DND-41 (cell line): ENCODE measurements around the gene NEBL.

ENCODE experiments used
- ATAC-seq: fragments of 200-7000 bp; cut with Tn5 transposase; 3 replicates; pipeline ENCODE4 v1.9.1; 2021; ENCODE audit warnings: low read depth; ENCODE audit not compliant: insufficient read depth
- DNase-seq: peaks from one replicate; pipeline ENCODE4 v3.0.0-alpha.2; 2020
- H2AFZ ChIP-seq: 2 replicates; pipeline ENCODE4 v1.6.0; 2012; ENCODE audit warnings: low read depth, low read length
- H3K27ac ChIP-seq: 2 replicates; pipeline ENCODE4 v1.5.1; 2012; ENCODE audit warnings: low read length, inconsistent platforms
- H3K27me3 ChIP-seq: fragments of 200-600 bp; sonication (generic); 2 replicates; pipeline ENCODE4 v1.6.0; 2012; ENCODE audit warnings: low read length, mild to moderate bottlenecking, inconsistent platforms; ENCODE audit not compliant: insufficient read depth, poor library complexity
- H3K36me3 ChIP-seq: 2 replicates; pipeline ENCODE4 v1.5.1; 2012; ENCODE audit warnings: low read length, inconsistent platforms; ENCODE audit not compliant: insufficient read depth
- H3K4me1 ChIP-seq: 2 replicates; pipeline ENCODE4 v1.5.1; 2012; ENCODE audit warnings: mild to moderate bottlenecking, low read length; ENCODE audit not compliant: insufficient read depth
- H3K4me2 ChIP-seq: 2 replicates; pipeline ENCODE4 v1.6.0; 2012; ENCODE audit warnings: mild to moderate bottlenecking, moderate library complexity, low read length, inconsistent platforms; ENCODE audit not compliant: insufficient read depth
- H3K4me3 ChIP-seq, 2 experiments: fragments of 200-600 bp in 1 of 2; shearing (Covaris generic) in 1 of 2; 2 replicates each; pipeline ENCODE4 v1.5.1; 2012 to 2016; ENCODE audit warnings: inconsistent platforms in 2 of 2, low read length in 2 of 2, mild to moderate bottlenecking in 2 of 2, low read depth in 1 of 2, moderate library complexity in 1 of 2
- H3K79me2 ChIP-seq: 2 replicates; pipeline ENCODE4 v1.6.0; 2012; ENCODE audit warnings: low read length, inconsistent platforms; ENCODE audit not compliant: insufficient read depth
- H3K9ac ChIP-seq: 2 replicates; pipeline ENCODE4 v1.6.0; 2012; ENCODE audit warnings: low read depth, mild to moderate bottlenecking, inconsistent platforms, low read length, moderate library complexity
- H3K9me3 ChIP-seq: 2 replicates; pipeline ENCODE4 v1.5.1; 2012; ENCODE audit warnings: low read length, moderate library complexity, mild to moderate bottlenecking, inconsistent platforms; ENCODE audit not compliant: insufficient read depth, severe bottlenecking
- H4K20me1 ChIP-seq: 2 replicates; pipeline ENCODE4 v1.6.0; 2012; ENCODE audit warnings: low read length; ENCODE audit not compliant: insufficient read depth
- EZH2 ChIP-seq: IDR thresholded peaks from 3 replicates; pipeline ENCODE4 v1.6.1; 2012; ENCODE audit warnings: borderline replicate concordance, low read depth, mild to moderate bottlenecking, moderate library complexity, low read length, inconsistent platforms; ENCODE audit not compliant: severe bottlenecking
- TF ChIP-seq, protein P1 (sequence below): IDR thresholded peaks from 2 replicates; pipeline ENCODE4 v1.5.1; 2012; ENCODE audit warnings: borderline replicate concordance, low read length, moderate library complexity, mild to moderate bottlenecking; ENCODE audit not compliant: poor library complexity, severe bottlenecking; ENCODE audit errors: extremely low read depth

Gene NEBL

DNA sequence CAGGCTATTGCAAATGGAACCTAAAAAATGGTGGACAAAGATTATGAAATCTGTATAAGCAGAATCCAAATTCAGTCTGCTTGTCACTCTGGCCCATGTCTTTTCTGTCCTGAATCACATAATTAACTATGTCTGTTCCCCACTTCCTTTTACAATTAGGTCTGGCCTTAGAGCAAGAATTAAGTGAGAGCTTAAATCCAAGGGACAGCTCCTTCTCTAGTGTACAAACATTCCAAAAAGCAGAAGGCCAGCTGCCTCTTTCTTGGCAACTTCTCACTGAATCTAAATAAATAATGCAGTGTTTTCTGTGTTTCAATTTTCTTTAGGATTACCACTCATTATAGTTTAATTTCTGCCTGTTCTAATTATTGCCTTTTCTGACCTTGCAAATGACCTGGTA lies 39.3 kb upstream of the NEBL start:
- H3K4me2 ChIP-seq, result no peak overlapping the region
- DNase-seq (no peak), ATAC-seq (no peak)
- H3K4me1 ChIP-seq, result no peaks in the 10 kb centered on the region
- no peak overlapping the region for H3K27ac ChIP-seq
- H3K79me2 ChIP-seq, result no peaks in the 10 kb centered on the region
- H3K27me3 ChIP-seq, result no peaks in the 10 kb centered on the region
- H4K20me1 ChIP-seq, result no peaks in the 10 kb centered on the region
- TF ChIP-seq EZH2, result no peak
- TF ChIP-seq, protein P1, sequence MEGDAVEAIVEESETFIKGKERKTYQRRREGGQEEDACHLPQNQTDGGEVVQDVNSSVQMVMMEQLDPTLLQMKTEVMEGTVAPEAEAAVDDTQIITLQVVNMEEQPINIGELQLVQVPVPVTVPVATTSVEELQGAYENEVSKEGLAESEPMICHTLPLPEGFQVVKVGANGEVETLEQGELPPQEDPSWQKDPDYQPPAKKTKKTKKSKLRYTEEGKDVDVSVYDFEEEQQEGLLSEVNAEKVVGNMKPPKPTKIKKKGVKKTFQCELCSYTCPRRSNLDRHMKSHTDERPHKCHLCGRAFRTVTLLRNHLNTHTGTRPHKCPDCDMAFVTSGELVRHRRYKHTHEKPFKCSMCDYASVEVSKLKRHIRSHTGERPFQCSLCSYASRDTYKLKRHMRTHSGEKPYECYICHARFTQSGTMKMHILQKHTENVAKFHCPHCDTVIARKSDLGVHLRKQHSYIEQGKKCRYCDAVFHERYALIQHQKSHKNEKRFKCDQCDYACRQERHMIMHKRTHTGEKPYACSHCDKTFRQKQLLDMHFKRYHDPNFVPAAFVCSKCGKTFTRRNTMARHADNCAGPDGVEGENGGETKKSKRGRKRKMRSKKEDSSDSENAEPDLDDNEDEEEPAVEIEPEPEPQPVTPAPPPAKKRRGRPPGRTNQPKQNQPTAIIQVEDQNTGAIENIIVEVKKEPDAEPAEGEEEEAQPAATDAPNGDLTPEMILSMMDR, result no peak
- no peak overlapping the region for H2AFZ ChIP-seq
- H3K9me3 ChIP-seq, result no peaks in the 10 kb centered on the region
- H3K4me3 ChIP-seq, result no peak overlapping the region
- no peak overlapping the region for H3K9ac ChIP-seq
- no peaks in the 10 kb centered on the region for H3K36me3 ChIP-seq

DNA sequence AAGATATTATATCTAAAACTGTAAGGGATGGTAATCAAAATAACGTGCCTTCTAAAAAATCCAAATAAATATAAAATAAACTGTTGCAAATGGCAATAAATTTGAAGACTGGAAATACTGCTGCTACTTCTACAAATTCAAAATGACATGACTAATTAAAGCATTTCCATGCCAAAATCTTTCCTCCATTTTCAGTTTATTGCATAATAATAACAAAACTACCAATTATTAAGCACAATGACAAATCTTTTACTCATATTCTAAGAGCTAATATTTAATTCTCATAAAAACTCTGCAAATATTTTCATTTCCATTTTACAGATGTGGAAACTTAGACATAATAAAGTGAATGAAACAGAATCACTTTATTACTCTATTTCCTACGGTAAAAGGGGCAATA lies 38.8 kb upstream of the NEBL start:
- DNase-seq (no peak), ATAC-seq (no peak)
- Histone ChIP-seq H3K9ac (no peak overlapping the region), H3K9me3 (no peaks in the 10 kb centered on the region), H3K4me2 (no peak overlapping the region), H3K27ac (no peak overlapping the region), H2AFZ (no peak overlapping the region), H3K36me3 (no peaks in the 10 kb centered on the region), H4K20me1 (no peaks in the 10 kb centered on the region), H3K4me3 (no peak overlapping the region), H3K27me3 (no peaks in the 10 kb centered on the region), H3K4me1 (no peaks in the 10 kb centered on the region), H3K79me2 (no peaks in the 10 kb centered on the region)
- TF ChIP-seq, protein P1, result no peak
- TF ChIP-seq EZH2, result no peak

DNA sequence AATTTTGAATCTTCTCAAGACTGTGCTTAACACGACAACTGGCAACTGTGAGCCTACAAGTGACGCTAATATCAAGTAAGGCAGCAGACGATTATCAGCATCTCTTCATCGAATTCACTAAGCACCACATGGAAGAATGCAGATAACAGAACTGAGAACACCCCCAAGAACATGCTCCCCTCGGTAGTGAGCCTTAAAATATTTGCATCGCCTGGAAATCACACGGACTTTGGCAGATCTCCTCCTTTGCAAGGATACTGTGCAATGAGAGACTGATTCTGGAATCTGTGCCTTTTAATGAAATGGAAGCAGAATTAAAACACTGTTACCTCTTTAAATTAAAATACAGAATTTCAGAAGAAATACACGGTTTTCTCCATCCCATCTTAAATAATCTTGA lies 38.2 kb upstream of the NEBL start:
- no peak overlapping the region for H2AFZ ChIP-seq
- no peak for DNase-seq
- H3K9me3 ChIP-seq, result no peaks in the 10 kb centered on the region
- no peaks in the 10 kb centered on the region for H3K4me1 ChIP-seq
- no peak overlapping the region for H3K4me3 ChIP-seq
- no peaks in the 10 kb centered on the region for H3K36me3 ChIP-seq
- no peak overlapping the region for H3K27ac ChIP-seq
- no peak overlapping the region for H3K4me2 ChIP-seq
- H4K20me1 ChIP-seq, result no peaks in the 10 kb centered on the region
- H3K79me2 ChIP-seq, result no peaks in the 10 kb centered on the region
- H3K27me3 ChIP-seq, result no peaks in the 10 kb centered on the region
- TF ChIP-seq, protein P1, result no peak
- no peak for TF ChIP-seq EZH2
- H3K9ac ChIP-seq, result no peak overlapping the region
- no peak for ATAC-seq

DNA sequence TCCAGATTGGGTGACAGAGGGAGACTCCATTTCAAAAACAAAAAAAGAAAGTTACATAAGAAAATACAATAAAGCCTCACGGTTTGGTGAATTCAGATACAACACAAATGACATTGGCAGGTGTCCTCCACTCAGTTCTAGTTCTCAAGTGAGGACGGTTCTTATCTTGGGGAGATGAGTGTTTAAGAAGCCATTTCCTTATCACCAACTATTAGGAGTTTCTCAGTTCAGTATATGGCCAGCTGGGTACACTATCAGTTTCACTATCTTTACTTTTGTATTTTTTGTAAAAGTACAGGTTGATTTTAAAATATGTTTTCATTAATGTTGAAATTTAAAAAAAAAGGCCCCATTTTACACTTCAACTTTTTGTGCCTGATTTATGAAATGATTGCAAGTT lies 36.6 kb upstream of the NEBL start:
- no peak for ATAC-seq
- H4K20me1 ChIP-seq, result no peaks in the 10 kb centered on the region
- TF ChIP-seq EZH2, result no peak
- TF ChIP-seq, protein P1, result no peak
- H3K4me3 ChIP-seq, result no peak overlapping the region
- no peaks in the 10 kb centered on the region for H3K27me3 ChIP-seq
- DNase-seq, result no peak
- no peaks in the 10 kb centered on the region for H3K36me3 ChIP-seq
- H2AFZ ChIP-seq, result no peak overlapping the region
- H3K4me1 ChIP-seq, result no peaks in the 10 kb centered on the region
- no peaks in the 10 kb centered on the region for H3K79me2 ChIP-seq
- no peaks in the 10 kb centered on the region for H3K9me3 ChIP-seq
- no peak overlapping the region for H3K4me2 ChIP-seq
- H3K9ac ChIP-seq, result no peak overlapping the region
- H3K27ac ChIP-seq, result no peak overlapping the region
